Aorta (tissue), 5 donors: Measurements from ENCODE around the gene PLEKHG1. TPM values are rescaled to one million over a fixed set of nuclear protein-coding genes. Genes with fewer than 3 reads are reported as not detected.

Source experiments
- ATAC-seq: fragments of 200-7000 bp; cut with Tn5 transposase; one replicate; pipeline ENCODE4 v1.9.1; 2022; ENCODE audit warnings: moderate library complexity; ENCODE audit not compliant: low FRiP score
- DNase-seq, 2 donors: peaks; one replicate each; pipeline ENCODE4 v3.0.0-alpha.2; 2020
- H3K27ac ChIP-seq, 2 donors: one replicate each; pipeline ENCODE4 v1.5.1; 2013; ENCODE audit warnings: low read length in 2 of 2, mild to moderate bottlenecking in 2 of 2, moderate library complexity in 2 of 2, control low read depth in 1 of 2, inconsistent platforms in 1 of 2, low read depth in 1 of 2
- H3K27me3 ChIP-seq, 2 donors: one replicate each; pipeline ENCODE4 v1.6.1; 2013; ENCODE audit warnings: control low read depth in 1 of 2, low read length in 1 of 2, mild to moderate bottlenecking in 1 of 2, moderate library complexity in 1 of 2; ENCODE audit not compliant: insufficient read depth in 2 of 2, control insufficient read depth in 1 of 2
- H3K36me3 ChIP-seq, 2 donors: one replicate each; pipeline ENCODE4 v1.6.1; 2013; ENCODE audit warnings: control low read depth in 1 of 2, low read length in 1 of 2, mild to moderate bottlenecking in 1 of 2; ENCODE audit not compliant: insufficient read depth in 2 of 2, control insufficient read depth in 1 of 2
- H3K4me1 ChIP-seq, 2 donors: one replicate each; pipeline ENCODE4 v1.6.1; 2013; ENCODE audit warnings: low read length in 2 of 2, control low read depth in 1 of 2, mild to moderate bottlenecking in 1 of 2, moderate library complexity in 1 of 2; ENCODE audit not compliant: insufficient read depth in 2 of 2, control insufficient read depth in 1 of 2
- H3K4me3 ChIP-seq, 2 donors: one replicate each; pipeline ENCODE4 v1.5.1; 2013; ENCODE audit warnings: low read length in 2 of 2, control low read depth in 1 of 2, mild to moderate bottlenecking in 1 of 2
- H3K9me3 ChIP-seq: one replicate; pipeline ENCODE4 v1.6.1; 2013; ENCODE audit warnings: mild to moderate bottlenecking, low read length; ENCODE audit not compliant: control insufficient read depth
- WGBS, 2 donors: extraction: QIAGEN DNeasy Blood & Tissue Kit; methylation state at CpG; one replicate each; pipeline ENCODE4 v1.1.7; 2013; 5-methylcytosine and 5-hydroxymethylcytosine counted together
- intact Hi-C, 2 donors: fragments of 100-400 bp; cut with DNase I; formaldehyde crosslinking; loops; one replicate each; pipeline versions ENCODE4 v1.14.2 to v1.15.0; 2022
- polyA plus RNA-seq, 2 donors: library from polyadenylated mRNA; stranded (reverse); fragments of 200-250 nt; gene quantifications; one replicate each; pipeline ENCODE4 v1.2.3, GENCODE V29; 2013
- total RNA-seq, 2 donors: library from RNA; stranded (reverse); fragmentation: NEBNext Ultra II Directional; extraction: Animal tissue kit (Norgen Biotek cat#: 25700); gene quantifications; one replicate each; pipeline ENCODE4 v1.2.1, GENCODE V29; 2021
- donor health status: healthy with polysubstance abuse.
- donor health status: Bipolar disorder and iron deficiency.
- donor health status: DM: no; HTN: no; CAD: no.
- donor health status: DM: no; HTN: no; CAD: no.
- donor health status: DM: yes; HTN: yes; CAD: no.

Gene PLEKHG1
- total and polyA plus RNA-seq, 4 donors, result 1.6 to 62.7 (median 19.1) TPM

- ATAC-seq (no peak), DNase-seq (no peak)
- WGBS, 2 donors, result 89 to 92% methylated on average over 1 of the region's 1 CpG
- Histone ChIP-seq H3K4me3 (no peak overlapping the region), H3K9me3 (no peaks in the 10 kb centered on the region), H3K36me3 (no peaks in the 10 kb centered on the region), H3K27ac (no peak overlapping the region), H3K27me3 (no peaks in the 10 kb centered on the region), H3K4me1 (no peaks in the 10 kb centered on the region)
- intact Hi-C loops, result no loop called here
Observed at GRCh38 chr6:150584596-150584995, 15.1 kb upstream of the PLEKHG1 start.

GRCh38 chr6:150586850-150587359 is 12.8 kb upstream of the PLEKHG1 start:
- DNase-seq, result no peak
- intact Hi-C loops, result no loop called here
- Histone ChIP-seq H3K36me3 (no peaks in the 10 kb centered on the region), H3K27ac (no peak overlapping the region), H3K4me3 (no peak overlapping the region), H3K9me3 (no peaks in the 10 kb centered on the region), H3K4me1 (no peaks in the 10 kb centered on the region), H3K27me3 (no peaks in the 10 kb centered on the region)
- no peak for ATAC-seq
- WGBS, 2 donors, result 79 to 83% methylated on average over 12 of the region's 12 CpGs

GRCh38 chr6:150587637-150588036 is 12.0 kb upstream of the PLEKHG1 start:
- ATAC-seq (no peak), DNase-seq (no peak)
- intact Hi-C loops, result no loop called here
- 74 to 96% methylated on average over 4 of the region's 4 CpGs for WGBS, 2 donors
- Histone ChIP-seq H3K27ac (no peak overlapping the region), H3K4me1 (no peaks in the 10 kb centered on the region), H3K9me3 (no peaks in the 10 kb centered on the region), H3K36me3 (no peaks in the 10 kb centered on the region), H3K4me3 (no peak overlapping the region), H3K27me3 (no peaks in the 10 kb centered on the region)

- intact Hi-C loops, result no loop called here
- WGBS, 2 donors, result 81 to 93% methylated on average over 9 of the region's 9 CpGs
- H3K36me3 ChIP-seq, result no peaks in the 10 kb centered on the region
- H3K27me3 ChIP-seq, result no peaks in the 10 kb centered on the region
- no peak overlapping the region for H3K27ac ChIP-seq
- DNase-seq, result no peak
- H3K4me1 ChIP-seq, result no peaks in the 10 kb centered on the region
- H3K4me3 ChIP-seq, result no peak overlapping the region
- ATAC-seq, result no peak
- no peaks in the 10 kb centered on the region for H3K9me3 ChIP-seq
Observed at GRCh38 chr6:150588888-150589499, 10.7 kb upstream of the PLEKHG1 start.

GRCh38 chr6:150589852-150590251 is 9.8 kb upstream of the PLEKHG1 start:
- Histone ChIP-seq H3K27me3 (no peaks in the 10 kb centered on the region), H3K36me3 (no peaks in the 10 kb centered on the region), H3K9me3 (no peaks in the 10 kb centered on the region), H3K4me3 (no peak overlapping the region), H3K27ac (no peak overlapping the region), H3K4me1 (no peaks in the 10 kb centered on the region)
- intact Hi-C loops, result no loop called here
- ATAC-seq (no peak), DNase-seq (no peak)

GRCh38 chr6:150590446-150590845 is 9.2 kb upstream of the PLEKHG1 start:
- intact Hi-C loops, result no loop called here
- H3K27ac ChIP-seq, result no peak overlapping the region
- H3K27me3 ChIP-seq, result no peaks in the 10 kb centered on the region
- H3K4me1 ChIP-seq, result no peaks in the 10 kb centered on the region
- no peak overlapping the region for H3K4me3 ChIP-seq
- DNase-seq (no peak), ATAC-seq (no peak)
- H3K36me3 ChIP-seq, result no peaks in the 10 kb centered on the region
- no peaks in the 10 kb centered on the region for H3K9me3 ChIP-seq
- WGBS, 2 donors, result 93 to 97% methylated on average over 3 of the region's 3 CpGs

GRCh38 chr6:150592377-150592995 is 7.2 kb upstream of the PLEKHG1 start:
- H3K4me3 ChIP-seq, result no peak overlapping the region
- ATAC-seq (no peak), DNase-seq (no peak)
- no peaks in the 10 kb centered on the region for H3K27me3 ChIP-seq
- 90 to 98% methylated on average over 5 of the region's 5 CpGs for WGBS, 2 donors
- no peaks in the 10 kb centered on the region for H3K4me1 ChIP-seq
- H3K9me3 ChIP-seq, result no peaks in the 10 kb centered on the region
- no peak overlapping the region for H3K27ac ChIP-seq
- H3K36me3 ChIP-seq, result no peaks in the 10 kb centered on the region
- intact Hi-C loops, result no loop called here

GRCh38 chr6:150593119-150593518 is 6.6 kb upstream of the PLEKHG1 start:
- intact Hi-C loops, result no loop called here
- 97 to 98% methylated on average over 4 of the region's 4 CpGs for WGBS, 2 donors

GRCh38 chr6:150596439-150596838 is 3.2 kb upstream of the PLEKHG1 start:
- H3K36me3 ChIP-seq, result no peaks in the 10 kb centered on the region
- no peaks in the 10 kb centered on the region for H3K27me3 ChIP-seq
- no peak overlapping the region for H3K27ac ChIP-seq
- 91 to 92% methylated on average over 7 of the region's 7 CpGs for WGBS, 2 donors
- no peak overlapping the region for H3K4me3 ChIP-seq
- intact Hi-C loops, result no loop called here
- DNase-seq, result no peak
- no peaks in the 10 kb centered on the region for H3K9me3 ChIP-seq
- no peaks in the 10 kb centered on the region for H3K4me1 ChIP-seq
- ATAC-seq, result no peak

More at GRCh38 chr6:150593119-150593518, 6.6 kb upstream of the PLEKHG1 start:
- Histone ChIP-seq H3K4me3 (no peak overlapping the region), H3K4me1 (no peaks in the 10 kb centered on the region), H3K27ac (no peak overlapping the region), H3K36me3 (no peaks in the 10 kb centered on the region), H3K9me3 (no peaks in the 10 kb centered on the region), H3K27me3 (no peaks in the 10 kb centered on the region)
- no peak for ATAC-seq
- no peak for DNase-seq
